Bronchial epithelial cell (primary cell): ENCODE data around the gene EVX2. TPM values are rescaled to one million over a fixed set of nuclear protein-coding genes. Genes with fewer than 3 reads are reported as not detected.

ENCODE experiments used
- DNase-seq: peaks from one replicate; pipeline ENCODE4 v3.0.0-alpha.2; 2010; ENCODE audit warnings: low read depth
- FAIRE-seq: peaks from 2 replicates; lab custom pipeline; 2011; peaks lifted over from hg19 to GRCh38; lab: Jason Lieb, UNC
- H3K27me3 ChIP-seq: 2 replicates; pipeline ENCODE4 v1.5.1; 2011; ENCODE audit warnings: low read length; ENCODE audit not compliant: control insufficient read depth, insufficient read depth
- H3K36me3 ChIP-seq: 2 replicates; pipeline ENCODE4 v1.5.1; 2011; ENCODE audit warnings: low read length; ENCODE audit not compliant: control insufficient read depth, insufficient read depth
- H3K4me3 ChIP-seq: 2 replicates; pipeline ENCODE4 v1.5.1; 2011; ENCODE audit warnings: mild to moderate bottlenecking, low read depth, low read length, control low read depth
- CTCF ChIP-seq: IDR thresholded peaks from 2 replicates; pipeline ENCODE4 v1.5.1; 2011; ENCODE audit warnings: mild to moderate bottlenecking, moderate library complexity, low read length, control low read depth, inconsistent platforms; ENCODE audit not compliant: insufficient read depth, severe bottlenecking
- total RNA-seq: library from RNA; depleted of rRNA; stranded (reverse); fragments of >200 nt; gene quantifications from 2 replicates; pipeline ENCODE4 v1.2.1, GENCODE V29; 2014

Gene EVX2
- total RNA-seq, result not detected in 2 replicates

DNA sequence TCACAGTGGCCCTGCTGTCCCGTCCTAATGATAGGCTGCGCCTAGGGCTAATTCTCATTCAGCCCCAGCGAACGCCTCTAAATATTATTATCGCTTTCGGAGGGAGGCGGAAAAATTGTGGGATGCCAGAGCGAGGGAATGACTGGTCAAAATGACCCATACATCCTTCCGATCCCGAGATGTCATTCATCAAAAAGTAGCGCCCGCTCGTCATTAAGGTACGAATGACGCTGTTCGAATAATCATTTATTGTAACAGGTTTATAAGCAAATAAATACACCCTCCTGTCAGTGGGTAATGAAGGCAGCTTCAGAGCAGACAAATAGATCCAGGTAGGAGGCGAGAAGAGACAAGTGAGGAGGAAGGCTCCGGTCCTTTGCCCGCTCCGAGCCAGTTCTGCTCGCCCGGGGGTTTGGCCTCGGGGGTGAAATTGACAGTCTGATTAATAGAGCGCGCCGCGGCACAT is at the start of gene EVX2:
Gene EVX2, minus strand, starts transcription at position 167 of the 466 bp plus-strand sequence. CDS start 186 bp downstream, outside the sequence.
- H3K36me3 ChIP-seq, result no peaks in the 10 kb centered on the region
- DNase-seq, result no peak
- H3K27me3 ChIP-seq, result peaks cover 88% of the 10 kb centered on the region
- FAIRE-seq, result no peak
- no peak for TF ChIP-seq CTCF
- H3K4me3 ChIP-seq, result no peak within 1 kb of the TSS

DNA sequence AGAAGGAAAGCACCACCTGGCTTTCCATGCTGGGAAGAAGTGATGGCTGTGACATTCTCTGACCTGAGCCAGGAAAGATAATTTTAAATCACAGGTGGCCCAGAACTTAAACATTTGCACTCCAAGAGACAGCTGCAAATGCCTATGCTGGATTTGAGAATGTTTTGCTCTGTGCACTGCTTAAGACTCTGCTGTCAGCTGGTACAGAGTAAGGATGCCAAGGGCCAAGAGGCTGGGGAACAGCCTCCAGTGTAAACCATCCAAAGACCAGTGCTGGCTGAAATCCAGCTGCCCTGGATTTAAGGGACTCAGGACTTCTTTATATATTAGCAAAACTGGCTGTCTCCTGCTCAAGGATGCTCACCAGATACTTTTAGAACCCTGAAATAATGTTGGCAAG is 49.6 kb upstream of the EVX2 start:
- no peak overlapping the region for H3K4me3 ChIP-seq
- DNase-seq (no peak), FAIRE-seq (no peak)
- no peaks in the 10 kb centered on the region for H3K36me3 ChIP-seq
- TF ChIP-seq CTCF, result no peak
- H3K27me3 ChIP-seq, result peaks cover 66% of the 10 kb centered on the region

GRCh38 chr2:176132205-176133171 is 48.7 kb upstream of the EVX2 start:
- DNase-seq (no peak), FAIRE-seq (no peak)
- no peak for TF ChIP-seq CTCF
- Histone ChIP-seq H3K4me3 (no peak overlapping the region), H3K27me3 (peaks cover 70% of the 10 kb centered on the region), H3K36me3 (no peaks in the 10 kb centered on the region)

- DNase-seq, result no peak
- FAIRE-seq, result no peak
- H3K27me3 ChIP-seq, result peaks cover 66% of the 10 kb centered on the region
- no peak overlapping the region for H3K4me3 ChIP-seq
- no peaks in the 10 kb centered on the region for H3K36me3 ChIP-seq
- TF ChIP-seq CTCF, result no peak
These were observed 48.0 kb upstream of the EVX2 start for GRCh38 chr2:176131848-176132158.

DNA sequence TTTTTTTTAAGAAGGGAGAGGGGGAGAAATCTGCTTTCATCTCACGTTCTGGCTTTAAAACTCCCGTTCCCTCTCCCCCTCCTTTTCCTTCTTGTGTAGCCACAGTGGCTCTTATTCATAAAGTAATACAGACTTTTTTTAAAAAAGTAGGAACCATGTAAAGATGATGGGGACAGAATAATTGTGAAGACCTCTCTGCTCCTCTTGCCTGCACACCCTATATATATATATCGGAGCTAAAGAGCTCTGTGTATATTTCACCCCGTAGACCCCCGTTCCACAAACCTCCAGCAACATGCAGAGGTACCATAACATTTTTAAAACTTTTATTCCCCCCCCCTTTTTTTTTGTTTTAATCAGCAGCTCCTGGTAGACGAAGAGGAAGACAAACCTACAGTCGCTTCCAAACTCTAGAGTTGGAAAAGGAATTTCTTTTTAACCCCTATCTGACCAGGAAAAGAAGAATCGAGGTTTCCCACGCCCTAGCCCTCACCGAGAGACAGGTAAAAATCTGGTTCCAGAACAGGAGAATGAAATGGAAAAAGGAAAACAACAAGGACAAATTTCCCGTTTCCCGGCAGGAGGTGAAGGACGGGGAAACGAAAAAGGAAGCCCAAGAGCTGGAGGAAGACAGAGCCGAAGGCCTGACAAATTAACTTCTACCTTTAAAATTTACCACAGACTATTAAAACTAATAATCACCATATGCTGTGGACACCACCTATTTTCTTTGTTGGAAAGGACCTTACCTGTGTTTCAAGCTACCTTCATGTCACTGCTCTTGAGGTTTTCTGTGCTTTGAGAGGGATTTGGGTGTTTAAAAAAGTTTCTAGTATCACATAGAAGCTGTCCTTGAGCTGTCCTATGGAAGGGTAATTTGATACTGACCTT is 47.4 kb upstream of the EVX2 start:
- TF ChIP-seq CTCF, result no peak
- no peaks in the 10 kb centered on the region for H3K36me3 ChIP-seq
- no peak overlapping the region for H3K4me3 ChIP-seq
- DNase-seq (no peak), FAIRE-seq (no peak)
- H3K27me3 ChIP-seq, result peaks cover 65% of the 10 kb centered on the region
